ENCODE results near the gene THSD4. TPM values are rescaled to one million over a fixed set of nuclear protein-coding genes. Genes with fewer than 3 reads are reported as not detected.

The THSD4 gene
- total and polyA plus RNA-seq, 3 experiments from 2014 or later: not detected

GRCh38 chr15:71685420-71685993 lies 570.2 kb downstream of the THSD4 start:
- CTCF ChIA-PET: no interaction called here
- POLR2A ChIA-PET: no interaction called here
- no peak overlapping the region for H3K27ac Mint-ChIP-seq

GRCh38 chr15:71686221-71687050 lies 571.2 kb downstream of the THSD4 start:
- H3K9me3 Mint-ChIP-seq: peaks cover 0 to 4% (median 0%) of the 10 kb centered on the region in 5 donors
- no peak overlapping the region for H3K4me3 Mint-ChIP-seq
- H3K27ac Mint-ChIP-seq: no peak overlapping the region
- Histone ChIP-seq H3K36me3 (ENCODE audit: insufficient read depth, low read length) (no peaks in the 10 kb centered on the region), H3K27ac (ENCODE audit: low read depth, low read length) (no peak overlapping the region), H3K4me3 (ENCODE audit: low read length) (no peak overlapping the region), H3K4me1 (ENCODE audit: insufficient read depth, low read length) (no peaks in the 10 kb centered on the region), H3K27me3 (ENCODE audit: insufficient read depth, low read length, poor library complexity, severe bottlenecking) (no peaks in the 10 kb centered on the region), H3K9me3 (ENCODE audit: low read length) (no peaks in the 10 kb centered on the region)
- H3K27me3 Mint-ChIP-seq: peaks cover 3 to 16% of the 10 kb centered on the region in 2 donors
- POLR2A ChIA-PET: no interaction called here
- no peak for DNase-seq
- CTCF ChIA-PET: no interaction called here
- no peaks in the 10 kb centered on the region for H3K4me1 Mint-ChIP-seq
- peaks cover 0 to 1% (median 0%) of the 10 kb centered on the region in 3 donors for H3K36me3 Mint-ChIP-seq

More at GRCh38 chr15:71685420-71685993, 570.2 kb downstream of the THSD4 start:
- peaks cover 0 to 2% (median 0%) of the 10 kb centered on the region in 5 donors for H3K9me3 Mint-ChIP-seq
- H3K36me3 Mint-ChIP-seq: peaks cover 0 to 1% (median 0%) of the 10 kb centered on the region in 3 donors
- no peaks in the 10 kb centered on the region for H3K4me1 Mint-ChIP-seq
- H3K27me3 Mint-ChIP-seq: peaks cover 5 to 16% of the 10 kb centered on the region in 2 donors
- no peak overlapping the region for H3K4me3 Mint-ChIP-seq
- H3K27me3 ChIP-seq (ENCODE audit: insufficient read depth, low read length, poor library complexity, severe bottlenecking): no peaks in the 10 kb centered on the region
- no peak overlapping the region for H3K4me3 ChIP-seq (ENCODE audit: low read length)
- DNase-seq: no peak
- H3K4me1 ChIP-seq (ENCODE audit: insufficient read depth, low read length): no peaks in the 10 kb centered on the region
- H3K36me3 ChIP-seq (ENCODE audit: insufficient read depth, low read length): no peaks in the 10 kb centered on the region
- H3K9me3 ChIP-seq (ENCODE audit: low read length): no peaks in the 10 kb centered on the region
- H3K27ac ChIP-seq (ENCODE audit: low read depth, low read length): no peak overlapping the region

GRCh38 chr15:71687902-71688508 lies 572.7 kb downstream of the THSD4 start:
- H3K27ac Mint-ChIP-seq: no peak overlapping the region
- H3K4me1 ChIP-seq (ENCODE audit: insufficient read depth, low read length): no peaks in the 10 kb centered on the region
- peaks cover 0 to 4% (median 0%) of the 10 kb centered on the region in 5 donors for H3K9me3 Mint-ChIP-seq
- H3K36me3 Mint-ChIP-seq: peaks cover 0 to 1% (median 0%) of the 10 kb centered on the region in 3 donors
- DNase-seq: no peak
- no peaks in the 10 kb centered on the region for H3K36me3 ChIP-seq (ENCODE audit: insufficient read depth, low read length)
- ChIA-PET POLR2A (no interaction called here), CTCF (no interaction called here)
- H3K27me3 ChIP-seq (ENCODE audit: insufficient read depth, low read length, poor library complexity, severe bottlenecking): no peaks in the 10 kb centered on the region
- peaks cover 1 to 21% of the 10 kb centered on the region in 2 donors for H3K27me3 Mint-ChIP-seq
- H3K4me3 Mint-ChIP-seq: no peak overlapping the region
- H3K27ac ChIP-seq (ENCODE audit: low read depth, low read length): no peak overlapping the region
- no peaks in the 10 kb centered on the region for H3K9me3 ChIP-seq (ENCODE audit: low read length)
- H3K4me1 Mint-ChIP-seq: no peaks in the 10 kb centered on the region
- H3K4me3 ChIP-seq (ENCODE audit: low read length): no peak overlapping the region

- H3K4me1 Mint-ChIP-seq: no peaks in the 10 kb centered on the region
- H3K27ac Mint-ChIP-seq: no peak overlapping the region
- no peak for DNase-seq
- peaks cover 0 to 21% of the 10 kb centered on the region in 2 donors for H3K27me3 Mint-ChIP-seq
- H3K36me3 Mint-ChIP-seq: peaks cover 0 to 1% (median 0%) of the 10 kb centered on the region in 3 donors
- Histone ChIP-seq H3K36me3 (ENCODE audit: insufficient read depth, low read length) (no peaks in the 10 kb centered on the region), H3K27ac (ENCODE audit: low read depth, low read length) (no peak overlapping the region), H3K4me3 (ENCODE audit: low read length) (no peak overlapping the region), H3K9me3 (ENCODE audit: low read length) (no peaks in the 10 kb centered on the region), H3K4me1 (ENCODE audit: insufficient read depth, low read length) (no peaks in the 10 kb centered on the region), H3K27me3 (ENCODE audit: insufficient read depth, low read length, poor library complexity, severe bottlenecking) (no peaks in the 10 kb centered on the region)
- peaks cover 0 to 4% (median 0%) of the 10 kb centered on the region in 5 donors for H3K9me3 Mint-ChIP-seq
- ChIA-PET POLR2A (no interaction called here), CTCF (no interaction called here)
- H3K4me3 Mint-ChIP-seq: no peak overlapping the region
Measured at GRCh38 chr15:71688509-71689094, 573.3 kb downstream of the THSD4 start.

GRCh38 chr15:71691081-71691457 lies 575.8 kb downstream of the THSD4 start:
- H3K4me1 Mint-ChIP-seq: no peaks in the 10 kb centered on the region

GRCh38 chr15:71691458-71692417 lies 576.5 kb downstream of the THSD4 start:
- ChIA-PET CTCF (no interaction called here), POLR2A (no interaction called here)
- Histone ChIP-seq H3K9me3 (ENCODE audit: low read length) (no peaks in the 10 kb centered on the region), H3K27me3 (ENCODE audit: insufficient read depth, low read length, poor library complexity, severe bottlenecking) (no peaks in the 10 kb centered on the region), H3K27ac (ENCODE audit: low read depth, low read length) (no peak overlapping the region), H3K4me1 (ENCODE audit: insufficient read depth, low read length) (no peaks in the 10 kb centered on the region), H3K36me3 (ENCODE audit: insufficient read depth, low read length) (no peaks in the 10 kb centered on the region), H3K4me3 (ENCODE audit: low read length) (no peak overlapping the region)
- Mint-ChIP-seq H3K36me3 (peaks cover 0 to 1% (median 0%) of the 10 kb centered on the region in 3 donors), H3K9me3 (peaks cover 0 to 4% (median 0%) of the 10 kb centered on the region in 5 donors), H3K27me3 (peaks cover 7 to 32% of the 10 kb centered on the region in 2 donors), H3K4me1 (no peaks in the 10 kb centered on the region), H3K4me3 (no peak overlapping the region), H3K27ac (no peak overlapping the region)
- no peak for DNase-seq

More at GRCh38 chr15:71691081-71691457, 575.8 kb downstream of the THSD4 start:
- Mint-ChIP-seq H3K36me3 (peaks cover 0 to 1% (median 0%) of the 10 kb centered on the region in 3 donors), H3K9me3 (peaks cover 0 to 4% (median 0%) of the 10 kb centered on the region in 5 donors), H3K27me3 (peaks cover 5 to 29% of the 10 kb centered on the region in 2 donors), H3K4me3 (no peak overlapping the region), H3K27ac (no peak overlapping the region)
- no peak overlapping the region for H3K4me3 ChIP-seq (ENCODE audit: low read length)
- no peaks in the 10 kb centered on the region for H3K27me3 ChIP-seq (ENCODE audit: insufficient read depth, low read length, poor library complexity, severe bottlenecking)
- no peaks in the 10 kb centered on the region for H3K4me1 ChIP-seq (ENCODE audit: insufficient read depth, low read length)
- H3K36me3 ChIP-seq (ENCODE audit: insufficient read depth, low read length): no peaks in the 10 kb centered on the region
- DNase-seq: no peak
- no peaks in the 10 kb centered on the region for H3K9me3 ChIP-seq (ENCODE audit: low read length)
- no peak overlapping the region for H3K27ac ChIP-seq (ENCODE audit: low read depth, low read length)
- ChIA-PET POLR2A (no interaction called here), CTCF (no interaction called here)

- DNase-seq: no peak
- Mint-ChIP-seq H3K4me3 (no peak overlapping the region), H3K9me3 (no peaks in the 10 kb centered on the region), H3K4me1 (no peaks in the 10 kb centered on the region), H3K27me3 (peaks cover 14 to 22% of the 10 kb centered on the region in 2 donors), H3K36me3 (no peaks in the 10 kb centered on the region), H3K27ac (no peak overlapping the region)
- H3K27ac ChIP-seq (ENCODE audit: low read depth, low read length): no peak overlapping the region
- CTCF ChIA-PET: no interaction called here
- H3K36me3 ChIP-seq (ENCODE audit: insufficient read depth, low read length): no peaks in the 10 kb centered on the region
- POLR2A ChIA-PET: no interaction called here
- no peak overlapping the region for H3K4me3 ChIP-seq (ENCODE audit: low read length)
- no peaks in the 10 kb centered on the region for H3K27me3 ChIP-seq (ENCODE audit: insufficient read depth, low read length, poor library complexity, severe bottlenecking)
- no peaks in the 10 kb centered on the region for H3K4me1 ChIP-seq (ENCODE audit: insufficient read depth, low read length)
- H3K9me3 ChIP-seq (ENCODE audit: low read length): no peaks in the 10 kb centered on the region
Measured at GRCh38 chr15:71697236-71697635, 582.0 kb downstream of the THSD4 start.

All from CD8-positive, alpha-beta memory T cell (primary cell).